HCT116 (cell line): ENCODE data around the gene SEC11A. TPM values are rescaled to one million over a fixed set of nuclear protein-coding genes. Genes with fewer than 3 reads are reported as not detected.

Experiments used
- ATAC-seq: fragments of 200-7000 bp; cut with Tn5 transposase; 2 replicates; pipeline ENCODE4 v1.9.1; 2020; ENCODE audit warnings: mild to moderate bottlenecking, moderate library complexity
- BruUV-seq: library from RNA; stranded (reverse); fragments of 400-500 nt; replicated peaks from 2 replicates; lab custom pipeline; 2021; lab: Mats Ljungman, UMichigan
- CTCF ChIA-PET: fragments of 300-600 bp; sonication (Branson Sonifier 250); formaldehyde crosslinking; loops from one replicate; lab custom pipeline; 2021; ENCODE audit warnings: antibody characterized with exemption; lab: Charles Lee
- POLR2A ChIA-PET: fragments of 300-600, 350-600 bp; sonication (Branson Sonifier 250); formaldehyde crosslinking; loops from one replicate; lab custom pipeline; 2021; ENCODE audit warnings: antibody characterized with exemption; lab: Charles Lee
- RAD21 ChIA-PET, 2 experiments: fragments of 300-600 bp; sonication (Branson Sonifier 250); formaldehyde crosslinking; loops; one replicate each; lab custom pipeline; 2023; ENCODE audit warnings: low total read pairs in 2 of 2; ENCODE audit not compliant: uncharacterized antibody in 2 of 2, unreplicated experiment in 2 of 2, low non-redundant PET in 1 of 2; lab: Charles Lee
- DNase-seq: peaks from one replicate; pipeline ENCODE4 v3.0.0-alpha.2; 2010; ENCODE audit warnings: low read depth, low spot score
- H2AFZ ChIP-seq: fragments of 200-600 bp; shearing (Covaris generic), sonication (generic); 2 replicates; pipeline ENCODE4 v1.6.1; 2017; ENCODE audit warnings: low read depth, mixed run types, mixed read lengths, antibody characterized with exemption, low read length; ENCODE audit not compliant: poor library complexity, severe bottlenecking
- H3K27ac ChIP-seq: 2 replicates; pipeline ENCODE4 v1.5.1; 2012; ENCODE audit warnings: low read depth, low read length
- H3K27me3 ChIP-seq: fragments of 200-600 bp; sonication (generic); 2 replicates; pipeline ENCODE4 v1.6.1; 2016; ENCODE audit warnings: mixed run types, low read length, mixed read lengths; ENCODE audit not compliant: insufficient read depth
- H3K36me3 ChIP-seq, 2 experiments: fragments of 200-500 bp in 1 of 2; fragments of 200-600 bp in 1 of 2; sonication (Bioruptor generic) in 1 of 2; sonication (generic) in 1 of 2; 2 replicates each; pipeline versions ENCODE4 v1.5.1 to v1.6.1; 2014 to 2016; ENCODE audit warnings: low read length in 2 of 2, inconsistent platforms in 1 of 2, mixed read lengths in 1 of 2, mixed run types in 1 of 2; ENCODE audit not compliant: insufficient read depth in 2 of 2, control insufficient read depth in 1 of 2
- H3K4me1 ChIP-seq, 2 experiments: fragments of 200-600 bp in 1 of 2; sonication (generic) in 1 of 2; 2 replicates each; pipeline versions ENCODE4 v1.5.1 to v1.6.1; 2012 to 2017; ENCODE audit warnings: low read length in 2 of 2, inconsistent platforms in 1 of 2, mild to moderate bottlenecking in 1 of 2, mixed read lengths in 1 of 2, mixed run types in 1 of 2, moderate library complexity in 1 of 2; ENCODE audit not compliant: insufficient read depth in 2 of 2, control insufficient read depth in 1 of 2
- H3K4me2 ChIP-seq: fragments of 200-600 bp; sonication (generic); 2 replicates; pipeline ENCODE4 v1.6.1; 2017; ENCODE audit warnings: mixed run types, low read length, mixed read lengths
- H3K4me3 ChIP-seq, 2 experiments: fragments of 200-600 bp in 1 of 2; sonication (generic) in 1 of 2; replicated peaks in 1 of 2; 2 replicates each; pipeline ENCODE4 v1.5.1; 2011 to 2016; ENCODE audit warnings: low read length in 2 of 2, control low read depth in 1 of 2, low read depth in 1 of 2, mild to moderate bottlenecking in 1 of 2, mixed read lengths in 1 of 2, mixed run types in 1 of 2
- H3K79me2 ChIP-seq: fragments of 200-600 bp; sonication (generic); 2 replicates; pipeline ENCODE4 v1.6.1; 2017; ENCODE audit warnings: mild to moderate bottlenecking, mixed run types, low read length, moderate library complexity, mixed read lengths; ENCODE audit not compliant: insufficient read depth
- H3K9ac ChIP-seq: fragments of 200-600 bp; sonication (generic); 2 replicates; pipeline ENCODE4 v1.6.1; 2016; ENCODE audit warnings: low read length, mixed read lengths
- H3K9me2 ChIP-seq: fragments of 200-600 bp; sonication (generic), shearing (Covaris generic); 2 replicates; pipeline ENCODE4 v1.6.1; 2017; ENCODE audit warnings: mixed run types, mild to moderate bottlenecking, moderate library complexity; ENCODE audit not compliant: insufficient read depth
- H3K9me3 ChIP-seq, 2 experiments: fragments of 200-500 bp in 1 of 2; fragments of 200-600 bp in 1 of 2; sonication (Bioruptor generic) in 1 of 2; sonication (generic) in 1 of 2; 2 replicates each; pipeline ENCODE4 v1.6.1; 2014 to 2017; ENCODE audit warnings: low read length in 2 of 2, mixed read lengths in 2 of 2, inconsistent platforms in 1 of 2, low read depth in 1 of 2, mild to moderate bottlenecking in 1 of 2, mixed run types in 1 of 2, moderate library complexity in 1 of 2; ENCODE audit not compliant: control insufficient read depth in 1 of 2, insufficient read depth in 1 of 2
- H4K20me1 ChIP-seq: fragments of 200-600 bp; sonication (generic), shearing (Covaris generic); 2 replicates; pipeline ENCODE4 v1.6.1; 2017; ENCODE audit warnings: mixed run types, mild to moderate bottlenecking, moderate library complexity; ENCODE audit not compliant: insufficient read depth
- CBX3 ChIP-seq: IDR thresholded peaks from 2 replicates; pipeline ENCODE4 v1.6.1; 2012; ENCODE audit warnings: low read depth
- CEBPB ChIP-seq: IDR thresholded peaks from 2 replicates; pipeline ENCODE4 v1.6.1; 2012; ENCODE audit warnings: low read depth
- POLR2A ChIP-seq: IDR thresholded peaks from 2 replicates; pipeline ENCODE4 v1.7.0; 2011; ENCODE audit warnings: borderline replicate concordance; ENCODE audit not compliant: insufficient read depth, insufficient read length; ENCODE audit errors: extremely low read depth
- ZFX ChIP-seq: fragments of 450-650 bp; IDR thresholded peaks from 2 replicates; pipeline ENCODE4 v1.6.1; 2017
- intact Hi-C: fragments of 100-400 bp; cut with micrococcal nuclease; formaldehyde crosslinking; loops from 2 replicates; pipeline ENCODE4 v1.10.0; 2022
- total RNA-seq: library from RNA; stranded (reverse); gene quantifications from one replicate; pipeline ENCODE4 v1.2.1, GENCODE V29; 2021; ENCODE audit not compliant: unreplicated experiment
- TF ChIP-seq, protein P1 (sequence below), 3 experiments: fragments of 200-600 bp in 1 of 3; sonication (generic) in 1 of 3; IDR thresholded peaks in 2 of 3; conservative IDR thresholded peaks in 1 of 3; 2 replicates each; pipeline ENCODE4 v1.5.1; 2012 to 2017; ENCODE audit warnings: low read depth in 2 of 3, low read length in 2 of 3, antibody characterized with exemption in 1 of 3, borderline replicate concordance in 1 of 3, control low read depth in 1 of 3, mild to moderate bottlenecking in 1 of 3, mixed read lengths in 1 of 3, mixed run types in 1 of 3, moderate library complexity in 1 of 3; ENCODE audit not compliant: insufficient read depth in 1 of 3
- TF ChIP-seq, protein P2 (sequence below): IDR thresholded peaks from 2 replicates; pipeline ENCODE4 v1.6.1; 2011; ENCODE audit warnings: mild to moderate bottlenecking, low read length, moderate library complexity; ENCODE audit not compliant: insufficient replicate concordance; ENCODE audit errors: extremely low read depth

Gene SEC11A
- total RNA-seq, 1 experiment from 2014 or later: 175 TPM

- no peak for DNase-seq
- no TSS peak for BruUV-seq
- ATAC-seq: no peak
- Histone ChIP-seq H4K20me1 (no peaks in the 10 kb centered on the region), H3K27ac (peak overlapping the region; percentile 58; the same call in 1 of the 2 replicates), H3K4me1 (peaks cover 19 to 38% of the 10 kb centered on the region in 2 experiments), H3K27me3 (no peaks in the 10 kb centered on the region), H3K9me2 (no peaks in the 10 kb centered on the region), H3K36me3 (peaks cover under 1 to 2% of the 10 kb centered on the region in 2 experiments; a peak in 2 of 4 replicates), H3K9ac (peak overlapping the region; percentile 59), H3K79me2 (peaks cover 14% of the 10 kb centered on the region), H3K4me3 (peak overlapping the region; percentile 31 to 56), H3K4me2 (peak overlapping the region; percentile 75), H2AFZ (no peak overlapping the region), H3K9me3 (no peaks in the 10 kb centered on the region)
- ChIA-PET POLR2A (no interaction called here), RAD21 (no interaction called here), CTCF (no interaction called here)
- TF ChIP-seq ZFX: no peak
- TF ChIP-seq, protein P1, sequence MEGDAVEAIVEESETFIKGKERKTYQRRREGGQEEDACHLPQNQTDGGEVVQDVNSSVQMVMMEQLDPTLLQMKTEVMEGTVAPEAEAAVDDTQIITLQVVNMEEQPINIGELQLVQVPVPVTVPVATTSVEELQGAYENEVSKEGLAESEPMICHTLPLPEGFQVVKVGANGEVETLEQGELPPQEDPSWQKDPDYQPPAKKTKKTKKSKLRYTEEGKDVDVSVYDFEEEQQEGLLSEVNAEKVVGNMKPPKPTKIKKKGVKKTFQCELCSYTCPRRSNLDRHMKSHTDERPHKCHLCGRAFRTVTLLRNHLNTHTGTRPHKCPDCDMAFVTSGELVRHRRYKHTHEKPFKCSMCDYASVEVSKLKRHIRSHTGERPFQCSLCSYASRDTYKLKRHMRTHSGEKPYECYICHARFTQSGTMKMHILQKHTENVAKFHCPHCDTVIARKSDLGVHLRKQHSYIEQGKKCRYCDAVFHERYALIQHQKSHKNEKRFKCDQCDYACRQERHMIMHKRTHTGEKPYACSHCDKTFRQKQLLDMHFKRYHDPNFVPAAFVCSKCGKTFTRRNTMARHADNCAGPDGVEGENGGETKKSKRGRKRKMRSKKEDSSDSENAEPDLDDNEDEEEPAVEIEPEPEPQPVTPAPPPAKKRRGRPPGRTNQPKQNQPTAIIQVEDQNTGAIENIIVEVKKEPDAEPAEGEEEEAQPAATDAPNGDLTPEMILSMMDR (IDR thresholded peaks at IDR 0.05 in 2 of 3, conservative IDR thresholded peaks at IDR 0.05 in 1 of 3; ENCODE audit: borderline replicate concordance in 1 of 3, insufficient read depth in 1 of 3, low read depth in 2 of 3, low read length in 2 of 3): no peak
- no peak for TF ChIP-seq CEBPB
- no peak for TF ChIP-seq CBX3
- intact Hi-C loops: loop anchor here (10.0 kb wide), 1 partner anchor 117 kb away; no protein-coding TSS in a partner anchor
These were observed 58.2 kb downstream of the SEC11A start for GRCh38 chr15:84657748-84658079.

DNA sequence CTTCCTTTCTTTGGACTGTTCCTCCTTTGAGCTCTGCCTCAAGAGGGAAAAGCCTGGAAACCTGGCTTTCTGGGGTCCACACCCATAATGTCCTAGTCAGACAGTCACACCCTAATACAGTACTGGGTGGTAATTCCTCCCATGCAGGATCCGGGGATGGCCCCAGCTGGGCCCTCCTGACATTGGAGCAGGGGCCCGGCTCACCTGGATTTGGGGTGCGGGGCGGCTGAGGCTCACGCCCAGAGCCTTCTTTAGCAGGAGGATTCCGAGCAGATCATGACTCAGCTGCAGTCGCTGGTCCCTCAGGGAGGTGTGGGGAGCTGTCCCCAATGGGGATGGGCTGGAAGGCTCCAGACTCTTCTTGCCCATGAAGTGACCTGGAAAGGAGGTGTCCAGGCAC, 59.0 kb downstream of the SEC11A start:
- Histone ChIP-seq H3K27me3 (no peaks in the 10 kb centered on the region), H3K4me3 (no peak overlapping the region; a peak in 1 of 4 replicates), H3K4me1 (peaks cover 20 to 46% of the 10 kb centered on the region in 2 experiments), H3K27ac (no peak overlapping the region), H3K36me3 (peaks cover 3 to 10% of the 10 kb centered on the region in 2 experiments; a peak in 2 of 4 replicates), H2AFZ (no peak overlapping the region), H3K9ac (no peak overlapping the region), H3K4me2 (peak overlapping the region; percentile 75), H3K9me3 (no peaks in the 10 kb centered on the region), H3K9me2 (no peaks in the 10 kb centered on the region), H3K79me2 (peaks cover 21% of the 10 kb centered on the region), H4K20me1 (no peaks in the 10 kb centered on the region)
- DNase-seq: no peak
- no peak for TF ChIP-seq POLR2A
- TF ChIP-seq, protein P2, sequence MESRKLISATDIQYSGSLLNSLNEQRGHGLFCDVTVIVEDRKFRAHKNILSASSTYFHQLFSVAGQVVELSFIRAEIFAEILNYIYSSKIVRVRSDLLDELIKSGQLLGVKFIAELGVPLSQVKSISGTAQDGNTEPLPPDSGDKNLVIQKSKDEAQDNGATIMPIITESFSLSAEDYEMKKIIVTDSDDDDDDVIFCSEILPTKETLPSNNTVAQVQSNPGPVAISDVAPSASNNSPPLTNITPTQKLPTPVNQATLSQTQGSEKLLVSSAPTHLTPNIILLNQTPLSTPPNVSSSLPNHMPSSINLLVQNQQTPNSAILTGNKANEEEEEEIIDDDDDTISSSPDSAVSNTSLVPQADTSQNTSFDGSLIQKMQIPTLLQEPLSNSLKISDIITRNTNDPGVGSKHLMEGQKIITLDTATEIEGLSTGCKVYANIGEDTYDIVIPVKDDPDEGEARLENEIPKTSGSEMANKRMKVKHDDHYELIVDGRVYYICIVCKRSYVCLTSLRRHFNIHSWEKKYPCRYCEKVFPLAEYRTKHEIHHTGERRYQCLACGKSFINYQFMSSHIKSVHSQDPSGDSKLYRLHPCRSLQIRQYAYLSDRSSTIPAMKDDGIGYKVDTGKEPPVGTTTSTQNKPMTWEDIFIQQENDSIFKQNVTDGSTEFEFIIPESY: no peak
- no peak for ATAC-seq
- CTCF ChIA-PET: no interaction called here
- intact Hi-C loops: loop anchor here (10.0 kb wide), 1 partner anchor 118 kb away; no protein-coding TSS in a partner anchor
- POLR2A ChIA-PET: no interaction called here
- no TSS peak for BruUV-seq
- RAD21 ChIA-PET: no interaction called here
